NCI-H187 treated with DMSO at 0.1 percent for 48 hours (cell line): ENCODE data around the gene GLI3.
"Not testable (repeated sequence)": the region's sequence is repeated elsewhere in the genome, so short reads cannot be mapped to it uniquely, and the experiment has no call there.

Experiments used
- DNase-seq: peaks from one replicate; lab custom pipeline; 2025; lab: John Stamatoyannopoulos, UW

GLI3 gene

DNA sequence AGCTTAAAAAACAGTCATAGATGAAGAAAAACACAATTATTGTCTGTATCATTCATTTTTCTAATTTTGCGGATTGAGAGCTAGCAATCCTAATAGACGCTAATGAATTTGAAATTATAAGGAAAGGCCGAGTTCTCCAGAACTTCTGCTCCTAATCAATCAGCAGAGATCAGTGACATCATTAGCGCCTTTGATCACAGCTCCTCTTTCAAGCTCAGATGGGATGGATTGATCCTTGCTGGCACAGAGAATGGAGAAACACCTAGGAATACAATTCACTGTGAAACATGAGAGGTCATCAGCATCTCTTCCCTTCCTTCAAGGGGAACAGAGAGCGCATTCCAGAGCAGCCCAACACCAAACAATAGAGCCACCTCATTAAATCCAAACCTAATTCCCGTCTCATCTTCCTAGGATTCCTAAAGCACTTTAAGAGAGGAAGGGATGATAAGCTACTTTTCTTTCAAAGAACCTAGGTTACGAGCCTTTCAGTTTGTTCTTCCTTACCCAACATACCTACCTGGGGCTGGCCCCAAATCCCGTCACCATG is 24.4 kb downstream of the GLI3 start:
- no peak for DNase-seq

DNA sequence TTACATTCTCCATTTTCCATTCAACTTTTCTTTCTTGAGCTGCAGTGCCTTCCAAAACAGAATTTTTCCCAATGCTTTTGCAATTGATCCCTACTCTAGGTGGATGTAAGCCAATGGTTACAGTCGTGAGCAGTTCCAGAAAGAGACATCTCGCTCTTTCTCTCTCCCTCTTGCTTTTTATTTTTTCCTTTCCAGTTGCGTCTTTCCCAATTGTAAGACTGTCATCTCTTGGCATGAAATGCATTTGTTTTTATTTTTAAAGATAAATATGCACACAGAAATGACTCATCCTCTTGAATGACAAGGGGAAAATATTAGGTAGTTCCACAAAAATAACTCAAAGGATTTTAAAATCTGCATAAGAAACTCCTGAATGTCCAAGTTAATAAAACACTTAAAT is 25.1 kb downstream of the GLI3 start:
- no peak for DNase-seq

DNA sequence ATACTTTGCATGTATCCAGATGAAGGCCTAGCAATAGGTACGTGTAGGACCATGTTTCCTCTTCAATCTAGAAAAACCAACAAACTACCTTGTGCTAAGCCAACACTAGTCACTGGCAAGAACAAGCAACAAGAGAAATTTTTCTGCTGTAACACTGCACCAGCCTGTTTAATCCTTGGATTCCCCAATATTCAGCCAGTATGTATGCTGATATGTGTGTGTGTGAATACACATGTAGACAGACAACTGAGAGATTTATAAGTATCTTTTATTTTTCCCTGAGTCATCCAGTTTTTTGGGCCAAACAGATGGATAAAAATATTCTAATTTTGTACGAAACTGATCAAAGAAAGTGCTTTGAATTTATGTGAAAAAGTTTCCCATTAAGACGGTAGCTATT is 26.2 kb downstream of the GLI3 start:
- no peak for DNase-seq

DNA sequence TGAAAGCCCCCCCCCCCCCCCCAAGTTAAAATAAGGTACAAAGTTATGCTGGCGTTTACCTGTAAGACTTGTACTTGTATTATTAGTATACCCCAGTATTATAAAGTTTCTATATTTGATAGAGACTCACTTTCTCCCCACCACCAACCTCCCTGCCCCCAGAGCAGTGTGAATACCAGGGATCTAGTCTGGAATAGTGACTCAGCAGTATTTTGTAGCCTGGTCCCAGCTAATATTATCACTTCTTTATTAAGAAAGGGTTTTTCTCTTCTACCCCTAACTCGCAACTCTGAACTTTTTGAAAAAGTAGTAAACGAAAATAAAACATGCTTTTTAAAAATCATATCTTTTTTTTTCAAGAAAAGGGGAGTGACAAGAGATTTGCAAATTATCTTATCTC is 26.7 kb downstream of the GLI3 start:
- no peak for DNase-seq

DNA sequence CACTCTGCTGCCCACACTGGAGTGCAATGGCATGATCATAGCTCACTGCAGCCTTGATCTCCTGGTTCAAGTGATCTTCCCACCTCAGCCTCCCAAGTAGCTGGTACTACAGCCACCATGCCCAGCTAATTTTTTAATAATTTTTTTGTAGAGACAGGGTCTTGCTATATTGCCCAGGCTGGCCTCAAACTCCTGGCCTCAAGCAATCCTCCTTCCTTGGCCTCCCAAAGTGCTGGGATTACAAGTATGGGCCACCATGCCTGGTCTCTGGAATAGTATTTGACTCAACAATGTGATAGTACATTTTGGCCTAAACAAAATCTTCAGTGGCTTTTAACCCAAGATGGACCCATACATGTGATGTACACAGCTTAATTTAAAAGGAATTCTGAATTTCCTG is 27.9 kb downstream of the GLI3 start:
- not testable (repeated sequence) for DNase-seq

DNA sequence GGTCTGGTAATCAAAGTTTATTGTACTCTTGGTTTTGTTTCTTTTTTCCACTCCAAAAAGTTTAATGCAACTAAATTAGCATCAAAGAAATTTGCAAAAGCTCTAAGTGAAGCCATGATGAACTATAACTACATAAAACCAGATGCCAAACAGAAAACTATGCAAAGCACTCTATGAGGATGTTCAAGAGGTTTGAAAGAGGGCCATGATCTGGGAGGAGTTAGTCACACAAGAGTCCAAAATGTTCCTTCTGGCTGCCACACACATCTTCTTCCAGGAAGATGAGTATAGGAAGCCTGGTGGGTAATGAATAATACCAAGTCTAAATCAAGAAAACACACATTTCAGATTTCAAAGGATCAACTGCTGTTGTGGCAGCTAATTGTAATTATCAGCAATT is 28.4 kb downstream of the GLI3 start:
- no peak for DNase-seq

DNA sequence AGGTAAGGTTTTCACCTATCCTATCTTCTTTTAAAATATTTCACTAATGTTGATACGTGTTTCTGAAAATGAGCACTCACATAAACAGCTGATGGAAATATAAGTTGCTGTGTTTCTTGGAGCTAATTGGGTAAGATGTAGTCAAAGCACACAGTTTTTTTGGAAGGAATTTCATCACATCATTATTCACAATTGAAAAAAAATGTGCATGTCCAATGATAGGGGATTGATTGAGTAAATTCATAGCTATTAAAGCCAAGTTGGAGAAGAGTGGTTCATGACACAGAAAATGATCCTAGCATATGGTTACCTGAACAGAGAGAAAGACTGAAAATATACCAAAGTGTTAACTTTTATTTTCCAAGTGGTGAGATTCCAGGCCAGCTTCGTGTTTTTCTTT is 29.6 kb downstream of the GLI3 start:
- DNase-seq = no peak

DNA sequence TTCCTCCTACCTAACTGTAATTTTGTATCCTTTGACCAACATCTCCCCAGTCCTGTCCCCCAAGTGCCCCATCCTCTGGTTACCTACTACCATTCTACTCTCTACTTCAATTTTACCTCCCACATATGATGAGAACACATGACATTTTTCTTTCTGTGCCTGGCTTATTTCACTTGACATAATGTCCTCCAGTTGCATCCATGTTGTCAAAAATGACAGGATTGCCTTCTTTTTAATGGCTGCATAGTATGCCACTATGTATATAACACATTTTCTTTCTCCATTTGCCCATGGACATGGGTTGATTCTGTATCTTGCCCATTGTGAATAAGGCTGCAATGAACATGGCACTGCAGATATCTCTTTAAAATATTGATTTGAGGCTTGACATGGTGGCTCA is 33.7 kb downstream of the GLI3 start:
- no peak for DNase-seq

DNA sequence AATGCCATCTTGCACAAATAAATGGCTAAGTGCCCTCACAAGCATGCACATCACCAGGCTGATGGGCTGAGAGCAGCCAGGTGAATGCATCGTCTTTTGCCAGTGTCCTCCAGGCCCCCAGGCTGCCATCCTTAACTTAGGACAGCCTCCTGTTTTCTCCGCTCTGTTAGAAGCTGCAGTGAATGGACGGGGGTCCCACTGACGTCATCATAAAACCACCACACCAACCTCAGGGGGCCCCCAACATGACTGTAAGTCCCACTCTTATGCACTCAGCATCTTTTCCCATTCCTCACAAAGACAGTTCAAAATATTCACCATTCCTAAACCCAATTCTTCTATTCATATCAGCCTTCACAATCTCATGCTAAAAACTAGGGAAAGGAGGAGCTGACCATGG is 34.4 kb downstream of the GLI3 start:
- no peak for DNase-seq

DNA sequence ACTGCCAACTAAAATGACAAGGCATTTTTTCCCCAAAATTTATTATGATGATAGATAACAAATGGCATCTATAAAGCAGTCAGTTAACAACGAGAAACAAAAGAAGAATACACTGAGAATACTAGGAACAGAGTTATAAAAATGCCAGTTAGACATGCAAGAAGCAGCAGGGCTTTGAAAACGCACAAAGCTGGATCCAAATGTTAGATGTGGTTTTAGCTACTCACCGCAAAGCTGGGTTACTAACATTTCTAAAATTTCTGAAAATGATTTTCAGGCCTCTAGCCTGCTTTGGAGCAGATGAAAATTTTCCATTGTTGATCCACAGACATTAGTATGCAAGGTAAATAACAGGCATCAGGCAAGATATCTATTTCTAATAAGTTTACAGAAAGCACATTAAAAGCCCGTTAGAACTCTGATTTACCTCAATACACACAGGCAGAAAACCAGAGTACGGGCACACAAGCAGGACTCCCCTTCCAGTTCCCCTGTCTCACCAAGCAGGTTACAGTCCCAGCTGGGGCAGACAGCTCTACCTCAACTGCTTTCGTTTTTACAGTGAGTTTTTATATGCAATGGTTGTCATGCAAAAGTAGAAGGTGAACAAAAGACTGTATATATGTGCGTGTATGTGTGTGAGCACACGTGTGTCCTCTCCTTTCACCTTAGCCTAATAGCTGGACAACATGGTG is 37.9 kb downstream of the GLI3 start:
- no peak for DNase-seq

DNA sequence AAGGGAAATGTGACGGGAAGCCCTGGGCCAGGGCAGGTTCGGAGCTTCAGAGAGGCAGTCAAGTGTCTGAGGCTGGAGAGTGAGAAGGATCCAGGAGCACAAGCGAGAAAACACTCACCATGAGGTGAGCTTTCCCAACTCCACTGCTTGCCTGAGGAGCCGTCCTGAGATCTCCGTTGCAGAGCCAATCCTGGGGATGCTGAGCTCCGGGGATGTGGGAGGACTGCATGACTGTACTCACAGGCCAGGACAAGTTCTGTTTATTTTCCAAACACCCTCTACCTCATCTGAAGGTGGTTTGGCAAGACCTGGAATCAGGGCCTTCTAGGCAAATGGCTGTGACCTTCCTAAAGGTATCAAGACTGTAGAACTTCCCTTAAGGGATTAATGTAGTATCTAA is 38.7 kb downstream of the GLI3 start:
- no peak for DNase-seq

DNA sequence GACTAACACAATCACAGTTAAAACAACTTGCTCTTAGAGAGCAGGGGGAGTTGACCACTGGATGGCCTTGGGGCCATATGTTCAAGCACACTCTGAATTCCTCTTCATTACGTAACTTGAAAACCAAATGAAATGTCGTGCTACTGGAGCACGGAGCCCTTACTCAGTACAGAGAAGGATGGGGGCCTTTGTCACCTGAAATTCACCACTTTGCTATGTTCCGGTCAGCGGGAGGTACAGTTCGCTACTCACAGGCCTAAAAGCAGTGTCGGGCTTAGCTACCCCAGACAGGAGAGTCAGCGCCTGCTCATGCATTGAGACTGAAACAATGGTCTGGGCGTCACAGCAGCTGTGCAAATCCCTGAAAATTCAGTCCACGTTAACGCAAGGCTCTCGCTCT is 39.6 kb downstream of the GLI3 start:
- DNase-seq = no peak

DNA sequence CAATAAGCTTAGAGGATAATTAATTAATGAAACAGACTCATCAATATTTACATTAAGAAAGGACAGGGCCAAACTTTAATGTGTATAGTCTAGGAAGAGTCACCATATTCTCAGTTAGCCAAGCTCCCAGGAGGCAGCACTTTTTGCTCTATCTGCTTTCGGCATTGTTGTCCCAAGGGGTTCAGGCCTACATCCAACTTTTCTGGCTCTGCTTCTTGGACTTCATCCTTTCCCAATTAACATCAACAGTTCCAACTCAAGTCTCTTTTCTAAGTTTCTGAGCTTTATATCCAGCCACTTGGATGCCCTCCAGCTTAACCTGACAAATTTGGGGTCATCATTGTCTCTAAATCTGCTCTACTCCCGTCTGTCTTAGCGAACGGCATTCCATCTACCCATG is 42.8 kb downstream of the GLI3 start:
- DNase-seq = no peak

DNA sequence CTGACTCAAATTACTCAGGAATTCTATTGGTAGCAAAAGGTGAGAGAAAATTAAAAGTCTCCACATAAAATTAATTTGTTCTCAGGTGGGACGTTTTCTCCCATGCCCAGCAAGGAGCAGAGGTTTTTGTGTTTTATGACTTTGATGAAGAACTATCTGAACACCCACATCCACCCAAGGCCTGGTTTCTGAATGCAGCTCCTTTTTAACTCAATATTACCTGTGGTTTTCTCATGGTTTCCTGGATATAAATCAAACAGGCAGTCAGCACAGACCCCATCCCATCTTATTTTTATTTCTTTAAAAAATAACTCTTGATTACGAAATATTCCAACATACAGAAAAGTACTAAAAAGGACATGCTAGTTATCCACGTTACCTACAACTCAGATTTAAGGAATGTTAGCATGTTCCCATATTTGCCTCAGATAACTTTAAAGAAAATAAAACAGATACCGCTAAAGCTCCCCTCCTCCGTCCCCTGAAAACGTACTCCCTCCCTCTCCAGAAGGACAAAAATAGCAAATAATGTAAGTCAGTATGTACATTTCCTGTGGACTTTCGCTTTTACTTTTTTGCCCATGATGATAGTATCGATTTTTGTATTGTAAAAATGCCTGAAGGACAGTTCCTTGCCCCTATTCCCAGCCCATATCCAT is 43.4 kb downstream of the GLI3 start:
- DNase-seq = no peak

DNA sequence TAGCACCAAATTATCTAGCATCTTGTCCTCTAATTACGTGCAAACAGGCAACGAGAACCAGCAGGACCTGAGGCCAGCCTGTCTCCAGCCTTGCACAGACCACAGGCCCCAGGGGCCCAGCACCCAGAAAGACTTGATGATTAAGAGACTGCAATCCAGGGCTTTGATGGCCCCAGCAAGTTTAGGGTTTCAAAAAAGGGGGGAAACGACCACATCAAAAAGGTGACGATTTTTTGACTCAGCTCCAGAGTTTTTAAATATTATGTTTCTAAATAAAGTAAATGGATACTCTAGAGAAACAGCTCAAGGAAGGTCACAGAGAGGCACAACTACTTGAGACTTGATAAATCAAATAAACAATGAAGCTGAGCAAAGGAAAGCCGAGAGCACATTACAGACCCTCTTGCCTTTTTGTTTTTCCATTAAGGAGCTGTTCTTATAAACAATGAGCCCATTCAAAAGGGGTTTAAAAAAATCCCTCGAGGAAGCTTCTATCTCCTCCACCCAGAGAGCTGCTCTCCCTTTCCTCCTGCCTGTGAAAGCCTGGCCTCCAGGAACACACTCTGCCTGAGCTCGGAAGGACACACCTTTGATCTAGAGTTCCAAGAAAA is 44.1 kb downstream of the GLI3 start:
- DNase-seq = no peak

DNA sequence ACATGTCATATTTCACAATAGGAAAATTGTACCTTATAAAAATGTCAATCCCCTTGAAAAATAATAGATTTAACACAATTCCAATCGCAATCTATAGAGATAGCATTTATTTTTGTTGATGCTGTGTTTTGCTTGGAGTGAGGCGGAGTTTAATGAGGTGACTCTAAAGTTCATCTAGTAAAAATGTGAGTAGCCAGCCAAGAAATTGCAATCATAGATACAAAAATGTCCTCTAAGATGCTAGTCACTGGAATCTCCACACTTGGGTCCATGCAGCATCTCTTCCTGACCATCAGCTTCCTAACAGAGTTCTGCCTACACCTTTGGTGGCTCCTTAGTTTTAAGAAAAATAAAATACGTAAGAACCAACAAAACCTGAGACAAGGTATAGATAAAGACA is 44.9 kb downstream of the GLI3 start:
- no peak for DNase-seq

DNA sequence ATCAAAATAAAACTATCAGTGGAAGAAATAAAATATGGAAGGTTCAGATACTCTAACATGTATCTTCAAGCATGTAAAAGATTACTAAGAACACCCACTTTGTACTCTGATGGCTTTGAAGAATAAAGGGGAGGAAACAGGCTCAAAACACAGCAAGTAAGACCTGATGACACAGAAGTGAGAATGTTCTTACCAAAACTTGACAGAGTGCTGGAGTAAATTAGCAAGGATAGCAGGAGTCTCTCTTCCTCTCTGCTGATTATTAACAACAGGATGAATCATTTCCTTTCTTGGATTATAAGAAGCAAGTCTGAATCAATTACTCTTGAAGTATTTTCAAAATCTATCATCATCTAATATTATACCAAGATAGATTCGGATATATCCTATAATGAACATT is 47.5 kb downstream of the GLI3 start:
- DNase-seq = no peak

DNA sequence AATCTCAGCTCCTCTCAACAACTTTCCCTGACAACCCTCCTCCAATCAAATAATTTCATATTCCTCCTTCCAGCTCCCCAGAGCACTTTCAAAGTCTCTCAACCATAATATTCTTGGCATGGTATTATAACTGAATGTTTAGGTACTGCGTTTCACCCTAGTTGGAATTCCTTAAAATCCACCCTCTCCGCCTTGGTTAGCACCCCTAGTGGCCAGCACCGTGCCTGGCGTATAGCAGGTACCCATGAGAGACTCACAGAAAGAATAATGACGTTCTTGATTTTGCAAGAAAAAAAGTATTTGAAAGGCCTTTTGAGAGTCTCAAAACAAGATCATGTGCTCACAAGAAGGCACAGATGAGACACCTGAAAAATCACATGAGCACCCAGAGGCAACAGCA is 50.9 kb downstream of the GLI3 start:
- DNase-seq = no peak

DNA sequence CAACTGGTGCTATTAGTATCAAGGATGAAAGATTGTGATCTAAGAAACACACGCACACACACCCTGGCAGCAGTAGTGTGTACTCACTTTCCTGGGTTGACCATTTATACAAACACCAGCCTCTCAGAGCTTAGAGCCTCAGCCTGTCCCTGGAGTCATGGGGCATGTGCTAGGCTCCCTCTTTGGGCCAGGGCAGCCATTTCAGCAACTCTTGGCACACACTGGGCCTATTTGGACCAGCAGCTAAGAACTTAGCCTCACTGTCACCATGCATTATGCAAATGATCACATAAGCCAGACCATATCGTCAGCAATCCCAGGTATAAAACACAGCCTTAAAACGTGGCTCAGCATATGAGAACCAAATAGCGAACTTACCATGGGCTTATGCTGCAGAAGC is 51.3 kb downstream of the GLI3 start:
- DNase-seq = no peak

DNA sequence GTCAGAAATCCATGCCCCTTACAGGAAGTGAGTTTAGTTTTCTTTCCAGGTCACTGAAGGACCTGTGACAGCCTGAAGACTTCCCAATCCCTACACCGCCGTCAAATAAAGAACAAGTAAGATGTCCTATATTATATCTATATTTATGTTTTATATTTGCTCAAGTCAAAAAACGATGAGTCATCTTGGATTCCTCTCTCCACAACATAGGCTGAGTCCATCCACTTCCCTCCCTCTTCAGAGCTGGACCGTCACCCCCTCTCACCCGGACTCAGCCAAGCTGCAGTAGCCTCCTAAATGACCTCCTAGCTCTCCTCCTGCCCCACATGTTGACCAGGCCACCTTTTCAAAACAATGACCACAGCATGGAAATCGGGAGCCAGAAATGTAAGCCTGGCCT is 53.5 kb downstream of the GLI3 start:
- no peak for DNase-seq

DNA sequence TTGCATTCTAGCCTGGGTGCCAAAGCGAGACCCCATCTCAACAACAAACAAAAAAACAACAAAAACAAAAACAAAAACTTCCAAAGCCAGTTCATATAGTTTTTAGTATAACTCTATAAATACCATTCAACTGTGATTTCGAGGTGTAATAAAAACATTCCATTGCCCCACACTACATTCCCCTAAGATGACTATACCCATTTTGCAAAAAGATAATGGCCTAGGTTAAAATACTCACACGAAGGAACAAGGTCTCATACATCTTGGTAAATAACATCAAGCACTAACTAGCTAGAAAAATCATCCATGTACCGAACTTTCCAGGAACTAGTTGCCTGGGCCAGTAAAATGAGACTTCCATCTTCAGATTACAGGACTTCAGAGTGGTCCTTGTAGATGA is 55.4 kb downstream of the GLI3 start:
- DNase-seq = no peak

DNA sequence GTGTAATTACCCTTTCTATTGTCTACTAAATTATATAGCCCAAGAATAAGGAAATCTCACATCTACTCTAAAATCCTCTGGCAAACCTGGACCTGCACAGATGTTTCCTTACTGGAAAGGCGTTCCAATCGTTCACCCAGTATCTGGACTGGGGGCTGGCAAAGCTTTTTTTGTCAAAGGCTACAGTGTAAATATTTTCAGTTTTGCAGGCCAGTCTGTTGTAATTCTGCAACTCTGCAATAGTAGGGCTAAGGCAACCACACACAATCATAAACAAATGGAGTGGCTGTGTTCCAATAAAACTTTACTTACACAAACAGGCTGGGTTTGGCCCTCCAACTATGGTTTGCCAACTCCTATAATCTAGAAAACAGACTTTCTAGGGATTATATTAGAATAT is 56.2 kb downstream of the GLI3 start:
- DNase-seq = no peak

DNA sequence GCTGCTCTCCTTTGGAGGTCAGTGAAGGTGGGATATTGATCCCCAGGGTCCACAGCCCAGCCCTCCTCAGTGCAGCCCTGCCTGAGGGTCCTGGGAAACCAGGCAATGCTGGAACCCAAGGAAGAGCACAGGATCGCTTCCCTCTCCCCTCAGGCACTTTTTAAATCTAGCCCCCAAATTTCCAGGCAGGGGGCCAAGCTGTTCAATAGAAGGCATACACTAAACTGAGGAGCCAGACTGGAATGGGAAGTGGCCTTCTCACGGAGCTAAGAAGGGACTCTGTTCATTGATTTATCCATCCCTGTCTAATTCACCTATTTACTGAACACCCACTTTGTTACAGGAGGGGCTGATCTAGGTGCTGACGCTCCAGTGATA is 60.3 kb downstream of the GLI3 start:
- DNase-seq = no peak
